Epithelial cell of umbilical artery (primary cell): ENCODE data around the gene ONECUT1. TPM values are rescaled to one million over a fixed set of nuclear protein-coding genes. Genes with fewer than 3 reads are reported as not detected.

Experiments used
- total RNA-seq: library from RNA; depleted of rRNA; stranded (reverse); fragments of >200 nt; gene quantifications from 2 replicates; pipeline ENCODE4 v1.2.3, GENCODE V29; 2014

The ONECUT1 gene
- total RNA-seq: not detected in 2 replicates

GRCh38 chr15:52790169-52790708 lies at the start of gene ONECUT1:
TSS of gene ONECUT1 (minus strand) at chr15:52790336. CDS start at chr15:52789884, 452 bp downstream.

Other genes starting within 250 kb of the ONECUT1 start
- gene ARPP19, start 221.3 kb downstream of the ONECUT1 start, total RNA-seq: 136 and 226 TPM in 2 replicates
- gene ATOSA, start 110.9 kb downstream of the ONECUT1 start, total RNA-seq: 15.6 and 24.0 TPM in 2 replicates